HG03025 (cell line): Measurements from ENCODE around the gene TTBK1.

Experiments
- ATAC-seq: cut with Tn5 transposase; IDR thresholded peaks from one replicate; pipeline ENCODE4 v1.9.1; 2021; ENCODE audit warnings: mild to moderate bottlenecking, moderate library complexity; ENCODE audit not compliant: unreplicated experiment, low FRiP score

Gene TTBK1

GRCh38 chr6:43335469-43335868 is 92.2 kb downstream of the TTBK1 start:
- no peak for ATAC-seq

GRCh38 chr6:43336382-43336781 is 93.1 kb downstream of the TTBK1 start:
- no peak for ATAC-seq
